Measurements from ENCODE around the gene ARMC7.
A peak's percentile ranks its signal among the peaks of the same experiment; 100 is the strongest.

Gene ARMC7

DNA sequence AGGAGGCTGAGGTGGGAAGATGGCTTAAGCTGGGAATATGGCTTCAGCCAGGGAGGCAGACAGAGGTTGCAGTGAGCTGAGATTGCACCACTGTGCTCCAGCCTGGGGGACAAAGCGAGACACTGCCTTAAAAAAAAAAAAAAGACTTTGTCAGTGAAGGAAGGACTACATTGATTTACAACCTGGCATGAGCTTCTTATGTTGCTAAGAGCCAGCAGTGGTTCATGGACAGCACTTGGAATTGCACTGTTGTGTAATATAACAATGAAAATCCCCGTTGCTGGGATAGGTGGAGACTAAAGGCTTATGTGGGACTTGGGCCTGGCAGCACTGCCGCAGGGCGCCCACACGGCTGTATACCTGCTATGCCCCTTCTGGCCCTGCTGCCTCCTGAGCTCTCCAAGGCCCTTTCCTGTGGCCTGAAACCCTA is 36.1 kb upstream of the ARMC7 start:
- TF ChIP-seq SUZ12 (IDR thresholded peaks at IDR 0.05; ENCODE audit: extremely low read depth, insufficient read depth, insufficient read length) (no peak), ZNF274 (IDR thresholded peaks at IDR 0.05; ENCODE audit: low read depth, low read length) (no peak), YY1 (IDR thresholded peaks at IDR 0.05; ENCODE audit: insufficient read depth, insufficient read length) (no peak)
- DNase-seq (ENCODE audit: low read depth, low spot score): no peak
- Histone ChIP-seq H3K9me3 (ENCODE audit: insufficient read depth, low read length) (no peaks in the 10 kb centered on the region), H3K4me3 (ENCODE audit: insufficient read length, low read depth) (no peak overlapping the region), H3K4me1 (ENCODE audit: insufficient read depth, insufficient read length) (peaks cover 29% of the 10 kb centered on the region), H3K36me3 (ENCODE audit: insufficient read depth, insufficient read length, low read length) (no peaks in the 10 kb centered on the region), H3K9ac (ENCODE audit: insufficient read length, low read depth) (no peak overlapping the region), H3K27me3 (ENCODE audit: insufficient read depth, insufficient read length) (no peaks in the 10 kb centered on the region)

GRCh38 chr17:75074532-75074931 is 35.2 kb upstream of the ARMC7 start:
- no peak for DNase-seq (ENCODE audit: low read depth, low spot score)
- Histone ChIP-seq H3K4me3 (ENCODE audit: insufficient read length, low read depth) (no peak overlapping the region), H3K36me3 (ENCODE audit: insufficient read depth, insufficient read length, low read length) (no peaks in the 10 kb centered on the region), H3K9ac (ENCODE audit: insufficient read length, low read depth) (no peak overlapping the region), H3K27me3 (ENCODE audit: insufficient read depth, insufficient read length) (no peaks in the 10 kb centered on the region), H3K9me3 (ENCODE audit: insufficient read depth, low read length) (no peaks in the 10 kb centered on the region), H3K4me1 (ENCODE audit: insufficient read depth, insufficient read length) (peaks cover 36% of the 10 kb centered on the region)
- no peak for TF ChIP-seq ZNF274 (IDR thresholded peaks at IDR 0.05; ENCODE audit: low read depth, low read length)
- no peak for TF ChIP-seq SUZ12 (IDR thresholded peaks at IDR 0.05; ENCODE audit: extremely low read depth, insufficient read depth, insufficient read length)
- TF ChIP-seq YY1 (IDR thresholded peaks at IDR 0.05; ENCODE audit: insufficient read depth, insufficient read length): no peak

DNA sequence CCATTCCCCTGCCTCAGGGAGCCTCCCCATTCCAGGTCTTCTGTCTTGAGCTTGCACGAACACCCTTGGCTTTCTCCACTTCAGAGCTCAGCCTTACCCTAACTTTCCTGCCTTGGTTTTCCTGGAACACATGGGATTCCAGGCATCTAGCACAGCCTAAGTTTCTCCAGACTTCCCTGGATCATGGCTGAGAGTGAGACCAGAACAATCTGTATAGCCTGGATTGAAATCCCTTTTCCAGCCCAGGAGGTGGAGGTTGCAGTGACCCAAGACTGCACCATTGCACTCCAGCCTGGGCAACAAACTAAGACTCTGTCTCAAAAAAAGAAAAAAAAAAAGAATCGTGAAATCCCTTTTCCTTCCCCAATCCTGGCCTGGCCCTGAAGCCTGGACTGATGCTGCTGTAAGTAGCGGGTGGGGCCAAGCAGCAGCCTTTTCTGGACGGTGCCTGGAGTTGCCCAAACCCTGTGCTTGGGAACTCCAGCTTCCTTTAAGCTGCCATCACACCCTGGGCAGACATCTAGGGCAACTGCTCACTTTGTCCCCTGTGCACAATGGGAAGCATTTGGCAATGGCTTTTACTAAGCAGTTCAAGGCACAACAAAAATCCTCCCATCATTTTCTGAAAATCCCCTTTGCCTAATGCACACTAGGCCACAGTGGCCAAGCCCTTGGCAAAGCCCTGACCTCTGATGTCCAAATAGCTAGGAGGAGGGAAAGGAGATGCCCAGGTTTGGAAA is 34.0 kb upstream of the ARMC7 start:
- TF ChIP-seq SUZ12 (IDR thresholded peaks at IDR 0.05; ENCODE audit: extremely low read depth, insufficient read depth, insufficient read length): no peak
- no peak for TF ChIP-seq ZNF274 (IDR thresholded peaks at IDR 0.05; ENCODE audit: low read depth, low read length)
- TF ChIP-seq YY1 (IDR thresholded peaks at IDR 0.05; ENCODE audit: insufficient read depth, insufficient read length): no peak
- Histone ChIP-seq H3K4me1 (ENCODE audit: insufficient read depth, insufficient read length) (peaks cover 37% of the 10 kb centered on the region), H3K27me3 (ENCODE audit: insufficient read depth, insufficient read length) (no peaks in the 10 kb centered on the region), H3K36me3 (ENCODE audit: insufficient read depth, insufficient read length, low read length) (no peaks in the 10 kb centered on the region), H3K9ac (ENCODE audit: insufficient read length, low read depth) (no peak overlapping the region), H3K9me3 (ENCODE audit: insufficient read depth, low read length) (no peaks in the 10 kb centered on the region), H3K4me3 (ENCODE audit: insufficient read length, low read depth) (no peak overlapping the region)
- no peak for DNase-seq (ENCODE audit: low read depth, low spot score)

- no peak overlapping the region for H3K4me3 ChIP-seq (ENCODE audit: insufficient read length, low read depth)
Observed at GRCh38 chr17:75077072-75077495, 32.7 kb upstream of the ARMC7 start.

GRCh38 chr17:75077496-75078283 is 32.1 kb upstream of the ARMC7 start:
- H3K4me1 ChIP-seq (ENCODE audit: insufficient read depth, insufficient read length): peaks cover 37% of the 10 kb centered on the region
- H3K36me3 ChIP-seq (ENCODE audit: insufficient read depth, insufficient read length, low read length): no peaks in the 10 kb centered on the region
- H3K9ac ChIP-seq (ENCODE audit: insufficient read length, low read depth): peak overlapping the region; percentile 57
- H3K9me3 ChIP-seq (ENCODE audit: insufficient read depth, low read length): no peaks in the 10 kb centered on the region
- DNase-seq (ENCODE audit: low read depth, low spot score): no peak
- H3K27me3 ChIP-seq (ENCODE audit: insufficient read depth, insufficient read length): no peaks in the 10 kb centered on the region
- no peak overlapping the region for H3K4me3 ChIP-seq (ENCODE audit: insufficient read length, low read depth)
- TF ChIP-seq YY1 (IDR thresholded peaks at IDR 0.05; ENCODE audit: insufficient read depth, insufficient read length): no peak
- no peak for TF ChIP-seq SUZ12 (IDR thresholded peaks at IDR 0.05; ENCODE audit: extremely low read depth, insufficient read depth, insufficient read length)
- no peak for TF ChIP-seq ZNF274 (IDR thresholded peaks at IDR 0.05; ENCODE audit: low read depth, low read length)

More at GRCh38 chr17:75077072-75077495, 32.7 kb upstream of the ARMC7 start:
- Histone ChIP-seq H3K36me3 (ENCODE audit: insufficient read depth, insufficient read length, low read length) (no peaks in the 10 kb centered on the region), H3K27me3 (ENCODE audit: insufficient read depth, insufficient read length) (no peaks in the 10 kb centered on the region), H3K9ac (ENCODE audit: insufficient read length, low read depth) (peak overlapping the region; percentile 57), H3K9me3 (ENCODE audit: insufficient read depth, low read length) (no peaks in the 10 kb centered on the region), H3K4me1 (ENCODE audit: insufficient read depth, insufficient read length) (peaks cover 37% of the 10 kb centered on the region)
- TF ChIP-seq ZNF274 (IDR thresholded peaks at IDR 0.05; ENCODE audit: low read depth, low read length): no peak
- TF ChIP-seq SUZ12 (IDR thresholded peaks at IDR 0.05; ENCODE audit: extremely low read depth, insufficient read depth, insufficient read length): no peak
- TF ChIP-seq YY1 (IDR thresholded peaks at IDR 0.05; ENCODE audit: insufficient read depth, insufficient read length): no peak
- DNase-seq (ENCODE audit: low read depth, low spot score): no peak

- DNase-seq (ENCODE audit: low read depth, low spot score): no peak
- Histone ChIP-seq H3K36me3 (ENCODE audit: insufficient read depth, insufficient read length, low read length) (no peaks in the 10 kb centered on the region), H3K27me3 (ENCODE audit: insufficient read depth, insufficient read length) (no peaks in the 10 kb centered on the region), H3K9ac (ENCODE audit: insufficient read length, low read depth) (no peak overlapping the region), H3K9me3 (ENCODE audit: insufficient read depth, low read length) (no peaks in the 10 kb centered on the region), H3K4me1 (ENCODE audit: insufficient read depth, insufficient read length) (peaks cover 37% of the 10 kb centered on the region), H3K4me3 (ENCODE audit: insufficient read length, low read depth) (no peak overlapping the region)
- no peak for TF ChIP-seq ZNF274 (IDR thresholded peaks at IDR 0.05; ENCODE audit: low read depth, low read length)
- no peak for TF ChIP-seq YY1 (IDR thresholded peaks at IDR 0.05; ENCODE audit: insufficient read depth, insufficient read length)
- TF ChIP-seq SUZ12 (IDR thresholded peaks at IDR 0.05; ENCODE audit: extremely low read depth, insufficient read depth, insufficient read length): no peak
Observed at GRCh38 chr17:75078284-75079022, 31.3 kb upstream of the ARMC7 start.

Measured in NT2/D1 (cell line).